Sigmoid colon (tissue), 7 donors: ENCODE data around the gene TMEM37. TPM values are rescaled to one million over a fixed set of nuclear protein-coding genes. Genes with fewer than 3 reads are reported as not detected.
A peak's percentile ranks its signal among the peaks of the same experiment; 100 is the strongest.
"Not testable (repeated sequence)": the region's sequence is repeated elsewhere in the genome, so short reads cannot be mapped to it uniquely, and the experiment has no call there.

ENCODE experiments used
- DNase-seq: peaks from one replicate; pipeline ENCODE4 v3.0.0-alpha.2; 2019
- H3K27ac ChIP-seq, 4 donors: fragments of 200-600 bp; sonication (generic); one replicate each; pipeline ENCODE4 v1.5.1; 2016 to 2019; ENCODE audit warnings: mild to moderate bottlenecking in 1 of 4
- H3K27me3 ChIP-seq, 3 donors: fragments of 200-600 bp; sonication (generic); one replicate each; pipeline ENCODE4 v1.5.1; 2019; ENCODE audit warnings: mild to moderate bottlenecking in 1 of 3
- H3K36me3 ChIP-seq, 4 donors: fragments of 200-600 bp; sonication (generic); one replicate each; pipeline ENCODE4 v1.5.1; 2016 to 2019
- H3K4me1 ChIP-seq, 4 donors: fragments of 200-600 bp; sonication (generic); one replicate each; pipeline ENCODE4 v1.5.1; 2017 to 2019
- H3K4me3 ChIP-seq, 4 donors: fragments of 200-600 bp; sonication (generic); one replicate each; pipeline ENCODE4 v1.5.1; 2017 to 2019; ENCODE audit warnings: mild to moderate bottlenecking in 2 of 4, moderate library complexity in 1 of 4
- H3K9me3 ChIP-seq, 4 donors: fragments of 200-600 bp in 3 of 4; sonication (generic) in 3 of 4; one replicate each; pipeline versions ENCODE4 v1.5.1 to v1.6.1; 2013 to 2019
- EP300 ChIP-seq, 4 donors: sonication (generic); formaldehyde crosslinking; IDR thresholded peaks; one replicate each; pipeline ENCODE4 v1.6.1; 2017; ENCODE audit warnings: antibody characterized with exemption in 4 of 4
- POLR2A ChIP-seq, 2 donors: fragments of 450-650 bp; IDR thresholded peaks; one replicate each; pipeline ENCODE4 v1.6.1; 2016; ENCODE audit warnings: antibody characterized with exemption in 2 of 2, mild to moderate bottlenecking in 2 of 2, moderate library complexity in 2 of 2
- POLR2AphosphoS5 ChIP-seq, 4 donors: sonication (generic); formaldehyde crosslinking; IDR thresholded peaks; one replicate each; pipeline ENCODE4 v1.6.1; 2017; ENCODE audit warnings: antibody characterized with exemption in 4 of 4
- WGBS, 2 donors: extraction: QIAGEN DNeasy Blood & Tissue Kit; methylation state at CpG; one replicate each; pipeline ENCODE4 v1.1.7; 2013; 5-methylcytosine and 5-hydroxymethylcytosine counted together
- intact Hi-C: fragments of 100-400 bp; cut with DNase I; formaldehyde crosslinking; loops from one replicate; pipeline ENCODE4 v1.15.1; 2023
- polyA plus RNA-seq, 3 donors: library from polyadenylated mRNA; stranded (reverse); fragments of 200-250 nt; gene quantifications; one replicate each; pipeline ENCODE4 v1.2.3, GENCODE V29; 2013
- total RNA-seq, 4 donors: library from RNA; depleted of rRNA; stranded (reverse); fragments of >200 nt; gene quantifications; one replicate each; pipeline ENCODE4 v1.1.0, GENCODE V29; 2016
- TF ChIP-seq, protein P1 (sequence below), 4 experiments: fragments of 450-650 bp in 3 of 4; fragments of 200-600 bp in 1 of 4; IDR thresholded peaks; one replicate each; pipeline ENCODE4 v1.5.1; 2016 to 2019; ENCODE audit warnings: antibody characterized with exemption in 4 of 4, mild to moderate bottlenecking in 3 of 4, moderate library complexity in 2 of 4
- donor health status: healthy with polysubstance abuse.
- donor health status: Bipolar disorder and iron deficiency.
- donor health status: healthy.

TMEM37 gene
- total and polyA plus RNA-seq, 7 donors: 0.55 to 96.9 (median 6.1) TPM

DNA sequence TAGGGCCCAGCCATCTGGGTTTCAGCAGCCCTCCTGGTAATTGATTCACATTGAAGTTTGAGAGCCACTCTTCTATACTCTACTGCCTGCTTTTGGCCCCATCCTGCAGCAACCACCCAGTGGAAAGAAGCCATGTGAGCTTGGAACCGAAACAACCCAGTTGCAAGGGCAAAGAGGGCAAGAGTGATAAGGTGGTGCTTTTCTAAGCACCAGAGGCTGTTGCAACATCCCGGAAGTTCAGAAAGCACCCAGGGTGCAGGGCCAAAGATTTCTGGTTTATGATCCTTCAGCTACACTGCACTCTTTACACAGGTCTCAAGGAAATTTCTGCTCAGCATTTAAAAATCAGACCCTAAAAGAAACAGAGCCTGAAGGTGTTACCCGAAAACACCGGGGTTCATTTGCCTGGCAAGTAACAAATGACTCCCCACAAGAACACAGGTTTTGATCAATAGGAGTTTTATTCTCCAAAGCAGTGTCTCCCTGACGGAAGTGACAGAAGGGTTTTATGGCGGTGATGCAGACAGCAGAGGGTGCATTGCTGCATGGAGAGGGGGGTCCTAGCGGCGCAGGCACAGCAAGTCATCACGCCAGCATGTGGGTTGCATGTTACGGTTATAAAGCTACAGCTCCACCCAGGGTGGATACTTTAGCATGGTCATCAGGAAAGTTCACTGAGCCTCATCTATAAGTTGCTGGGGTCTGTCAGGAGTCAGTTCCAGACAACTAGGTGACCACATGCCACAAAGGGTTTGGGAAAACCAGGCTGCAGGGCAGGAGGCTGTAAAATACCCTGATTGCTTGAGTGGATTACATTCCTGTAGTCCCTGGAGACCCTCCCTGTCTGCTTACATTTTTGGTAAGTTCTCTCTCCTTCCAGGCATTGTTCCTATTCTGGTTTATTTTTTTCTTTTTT lies 28.8 kb upstream of the TMEM37 start:
- no peak overlapping the region for H3K27ac ChIP-seq
- H3K9me3 ChIP-seq: no peaks in the 10 kb centered on the region
- no peak for DNase-seq
- H3K27me3 ChIP-seq: no peaks in the 10 kb centered on the region
- 11 to 61% methylated on average over 10 of the region's 10 CpGs for WGBS, 2 donors
- TF ChIP-seq POLR2AphosphoS5 (IDR thresholded peaks at IDR 0.05): no peak
- no peak for TF ChIP-seq POLR2A (IDR thresholded peaks at IDR 0.05)
- TF ChIP-seq, protein P1, sequence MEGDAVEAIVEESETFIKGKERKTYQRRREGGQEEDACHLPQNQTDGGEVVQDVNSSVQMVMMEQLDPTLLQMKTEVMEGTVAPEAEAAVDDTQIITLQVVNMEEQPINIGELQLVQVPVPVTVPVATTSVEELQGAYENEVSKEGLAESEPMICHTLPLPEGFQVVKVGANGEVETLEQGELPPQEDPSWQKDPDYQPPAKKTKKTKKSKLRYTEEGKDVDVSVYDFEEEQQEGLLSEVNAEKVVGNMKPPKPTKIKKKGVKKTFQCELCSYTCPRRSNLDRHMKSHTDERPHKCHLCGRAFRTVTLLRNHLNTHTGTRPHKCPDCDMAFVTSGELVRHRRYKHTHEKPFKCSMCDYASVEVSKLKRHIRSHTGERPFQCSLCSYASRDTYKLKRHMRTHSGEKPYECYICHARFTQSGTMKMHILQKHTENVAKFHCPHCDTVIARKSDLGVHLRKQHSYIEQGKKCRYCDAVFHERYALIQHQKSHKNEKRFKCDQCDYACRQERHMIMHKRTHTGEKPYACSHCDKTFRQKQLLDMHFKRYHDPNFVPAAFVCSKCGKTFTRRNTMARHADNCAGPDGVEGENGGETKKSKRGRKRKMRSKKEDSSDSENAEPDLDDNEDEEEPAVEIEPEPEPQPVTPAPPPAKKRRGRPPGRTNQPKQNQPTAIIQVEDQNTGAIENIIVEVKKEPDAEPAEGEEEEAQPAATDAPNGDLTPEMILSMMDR (IDR thresholded peaks at IDR 0.05): no peak
- no peak for TF ChIP-seq EP300 (IDR thresholded peaks at IDR 0.05)
- H3K4me1 ChIP-seq: no peaks in the 10 kb centered on the region
- no peak overlapping the region for H3K4me3 ChIP-seq
- no peaks in the 10 kb centered on the region for H3K36me3 ChIP-seq
- intact Hi-C loops: loop anchor here (10.0 kb wide), 1 partner anchor 252 kb away; no protein-coding TSS in a partner anchor

DNA sequence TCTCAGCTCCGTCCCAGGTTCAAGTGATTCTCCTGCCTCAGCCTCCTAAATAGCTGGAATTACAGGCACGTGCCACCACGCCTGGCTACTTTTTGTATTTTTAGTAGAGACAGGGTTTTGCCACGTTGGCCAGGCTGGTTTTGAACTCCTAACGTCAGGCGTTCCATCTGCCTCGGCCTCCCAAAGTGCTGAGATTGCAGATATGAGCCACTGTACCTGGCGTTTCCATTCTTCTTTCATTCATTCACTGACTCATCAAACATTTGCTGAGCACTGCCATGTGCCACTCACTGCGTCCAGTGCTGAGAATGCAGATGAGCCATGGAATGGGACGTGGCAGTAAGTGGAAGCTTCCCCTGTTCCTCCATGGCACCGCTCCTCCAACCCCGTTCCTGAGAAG lies 28.0 kb upstream of the TMEM37 start:
- intact Hi-C loops: loop anchor here (10.0 kb wide), 1 partner anchor 251 kb away; no protein-coding TSS in a partner anchor
- 87% methylated on average over 12 of the region's 12 CpGs for WGBS, 2 donors
- not testable (repeated sequence) for H3K4me1 ChIP-seq, H3K27me3 ChIP-seq, H3K27ac ChIP-seq, H3K36me3 ChIP-seq, DNase-seq, H3K4me3 ChIP-seq, H3K9me3 ChIP-seq

DNA sequence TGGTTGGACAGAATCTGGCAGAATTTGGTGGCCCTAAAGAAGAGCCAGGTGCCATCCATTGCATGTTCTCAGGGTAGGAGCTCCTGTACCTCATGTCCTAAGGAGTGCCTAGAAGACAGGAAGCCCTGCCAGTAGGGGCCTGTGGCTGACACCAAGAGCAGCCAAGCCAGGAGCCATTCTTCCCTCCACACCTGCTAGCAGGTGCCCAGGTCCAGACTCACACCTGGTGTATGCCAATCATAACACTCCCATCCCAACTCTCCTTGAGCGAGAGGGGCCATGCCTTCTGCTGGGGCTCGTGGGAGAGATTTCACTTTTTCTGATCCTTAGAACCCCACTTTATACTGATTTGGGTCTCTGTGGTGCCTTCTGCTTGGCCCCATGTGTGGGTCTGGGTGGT lies 26.5 kb upstream of the TMEM37 start:
- Histone ChIP-seq H3K4me3 (no peak overlapping the region), H3K9me3 (no peaks in the 10 kb centered on the region), H3K27me3 (no peaks in the 10 kb centered on the region), H3K4me1 (no peaks in the 10 kb centered on the region), H3K36me3 (no peaks in the 10 kb centered on the region), H3K27ac (no peak overlapping the region)
- intact Hi-C loops: loop anchor here (10.0 kb wide), 1 partner anchor 250 kb away; no protein-coding TSS in a partner anchor
- DNase-seq: no peak
- WGBS, 2 donors: 92 to 95% methylated on average over 2 of the region's 2 CpGs
- TF ChIP-seq POLR2A (IDR thresholded peaks at IDR 0.05) (no peak), EP300 (IDR thresholded peaks at IDR 0.05) (no peak), POLR2AphosphoS5 (IDR thresholded peaks at IDR 0.05) (no peak)
- TF ChIP-seq, protein P1 (IDR thresholded peaks at IDR 0.05): no peak

DNA sequence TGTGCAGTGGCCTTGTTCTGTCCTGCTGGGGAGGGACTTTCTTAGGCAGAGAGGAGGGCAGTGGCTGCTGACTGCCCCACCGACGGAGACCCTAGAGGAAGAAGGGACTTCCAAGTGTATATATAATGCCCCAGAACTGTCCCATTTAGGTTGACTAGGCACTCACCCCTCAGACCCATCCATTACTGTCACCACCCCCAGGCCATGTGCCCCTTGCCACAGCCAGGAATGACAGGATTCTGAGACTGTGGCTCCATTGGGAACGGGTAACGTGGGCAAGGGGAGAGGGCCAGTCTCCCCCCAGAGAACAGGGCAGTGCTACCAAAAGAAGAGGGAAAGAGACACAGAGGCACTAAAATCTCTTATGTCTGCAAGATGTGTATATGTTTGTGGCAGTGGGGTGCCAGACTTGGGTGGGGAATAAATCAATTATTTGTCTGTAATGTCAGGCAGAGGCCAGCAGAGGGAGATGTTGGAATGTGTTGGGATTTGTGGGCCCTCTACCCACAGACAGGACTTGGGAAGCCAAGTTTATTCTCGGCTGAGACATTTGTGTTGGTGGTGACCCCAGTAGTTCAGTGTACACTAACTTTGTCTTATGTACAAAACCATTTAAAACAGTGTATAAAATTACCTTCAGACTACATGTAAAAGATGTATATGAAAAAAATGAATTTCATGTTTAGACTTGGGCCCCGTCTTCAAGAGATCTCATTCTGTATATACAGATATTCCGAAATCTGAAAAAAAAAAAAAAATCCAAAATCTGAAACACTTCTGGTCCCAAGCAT lies 24.0 kb upstream of the TMEM37 start:
- intact Hi-C loops: loop anchor here (1.0 to 10.0 kb wide), 2 partner anchors 69 to 247 kb away; no protein-coding TSS in a partner anchor

More for the DNA sequence above, 24.0 kb upstream of the TMEM37 start:
- Histone ChIP-seq H3K4me3 (no peak overlapping the region), H3K27ac (no peak overlapping the region), H3K36me3 (no peaks in the 10 kb centered on the region), H3K9me3 (no peaks in the 10 kb centered on the region), H3K27me3 (peaks cover 0 to 4% (median 0%) of the 10 kb centered on the region in 3 donors), H3K4me1 (no peaks in the 10 kb centered on the region)
- no peak for DNase-seq
- WGBS, 2 donors: 72 to 78% methylated on average over 7 of the region's 7 CpGs
- TF ChIP-seq, protein P1 (IDR thresholded peaks at IDR 0.05): peak; percentile 68 to 78 (median 72)
- no peak for TF ChIP-seq POLR2AphosphoS5 (IDR thresholded peaks at IDR 0.05)
